ENCODE data around the gene MAIP1.
A peak's percentile ranks its signal among the peaks of the same experiment; 100 is the strongest.

The MAIP1 gene

GRCh38 chr2:199985625-199986207 lies 30.3 kb downstream of the MAIP1 start:
- Histone ChIP-seq H3K36me3 (no peaks in the 10 kb centered on the region), H3K27me3 (no peaks in the 10 kb centered on the region), H3K4me1 (peaks cover 5% of the 10 kb centered on the region; the same call in 1 of the 2 replicates), H3K4me3 (ENCODE audit: low read depth, low read length) (no peak overlapping the region), H3K9me3 (no peaks in the 10 kb centered on the region)
- TF ChIP-seq CTCF (IDR thresholded peaks at IDR 0.05; ENCODE audit: low read depth, low read length): peak; percentile 99
- DNase-seq: peak; percentile 81

- Histone ChIP-seq H3K27me3 (no peaks in the 10 kb centered on the region), H3K4me1 (peaks cover 5% of the 10 kb centered on the region; the same call in 1 of the 2 replicates), H3K4me3 (ENCODE audit: low read depth, low read length) (no peak overlapping the region), H3K9me3 (no peaks in the 10 kb centered on the region), H3K36me3 (no peaks in the 10 kb centered on the region)
- no peak for TF ChIP-seq CTCF (IDR thresholded peaks at IDR 0.05; ENCODE audit: low read depth, low read length)
- no peak for DNase-seq
These were observed 32.2 kb downstream of the MAIP1 start for GRCh38 chr2:199987586-199987985.

- Histone ChIP-seq H3K36me3 (no peaks in the 10 kb centered on the region), H3K4me1 (peaks cover 5% of the 10 kb centered on the region; the same call in 1 of the 2 replicates), H3K9me3 (no peaks in the 10 kb centered on the region), H3K27me3 (no peaks in the 10 kb centered on the region), H3K4me3 (ENCODE audit: low read depth, low read length) (no peak overlapping the region)
- TF ChIP-seq CTCF (IDR thresholded peaks at IDR 0.05; ENCODE audit: low read depth, low read length): no peak
- DNase-seq: no peak
These were observed 32.8 kb downstream of the MAIP1 start for GRCh38 chr2:199988151-199988550.

DNA sequence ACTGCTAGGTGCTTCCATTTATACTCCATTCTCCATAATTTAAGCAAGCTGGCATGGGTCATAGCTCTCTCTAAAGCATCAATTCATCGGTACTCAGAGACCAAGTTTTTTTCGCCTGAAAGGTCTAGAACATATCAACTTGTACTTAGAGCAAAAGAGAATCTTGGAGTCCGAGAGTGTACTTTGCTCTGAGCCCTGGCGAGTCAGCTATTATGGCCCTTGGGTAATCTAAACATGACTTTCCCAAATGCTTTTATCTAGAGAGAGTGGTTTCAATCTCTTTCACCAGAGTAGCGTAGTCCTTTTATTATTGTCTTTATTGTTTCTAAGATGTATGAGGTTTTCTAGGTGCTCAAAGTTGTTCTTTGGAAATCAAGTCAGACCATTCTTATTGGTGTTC lies 34.4 kb downstream of the MAIP1 start:
- Histone ChIP-seq H3K36me3 (no peaks in the 10 kb centered on the region), H3K4me1 (peaks cover 5% of the 10 kb centered on the region; the same call in 1 of the 2 replicates), H3K27me3 (no peaks in the 10 kb centered on the region), H3K4me3 (ENCODE audit: low read depth, low read length) (no peak overlapping the region), H3K9me3 (no peaks in the 10 kb centered on the region)
- DNase-seq: no peak
- TF ChIP-seq CTCF (IDR thresholded peaks at IDR 0.05; ENCODE audit: low read depth, low read length): no peak

DNA sequence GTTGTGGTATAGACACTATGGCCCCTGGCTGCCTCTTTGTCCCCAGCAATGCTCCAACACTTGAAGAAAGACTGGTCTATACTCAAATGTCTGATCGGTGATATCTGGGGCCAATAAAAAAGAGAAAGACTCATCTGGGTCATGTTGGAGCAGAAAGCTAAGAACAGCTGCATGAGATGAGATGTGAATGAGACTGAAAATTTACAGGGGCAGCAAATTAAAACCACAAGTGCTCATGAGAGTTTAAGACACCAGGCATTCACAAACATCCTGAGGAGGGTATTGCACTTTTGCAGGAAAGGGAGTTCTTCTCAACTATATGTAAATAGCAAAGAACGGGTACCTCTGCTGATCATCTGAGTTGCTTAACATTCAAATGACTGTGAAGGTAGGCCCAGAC lies 36.3 kb downstream of the MAIP1 start:
- Histone ChIP-seq H3K4me3 (ENCODE audit: low read depth, low read length) (no peak overlapping the region), H3K27me3 (no peaks in the 10 kb centered on the region), H3K9me3 (no peaks in the 10 kb centered on the region), H3K4me1 (no peaks in the 10 kb centered on the region; the same call in 1 of the 2 replicates), H3K36me3 (no peaks in the 10 kb centered on the region)
- TF ChIP-seq CTCF (IDR thresholded peaks at IDR 0.05; ENCODE audit: low read depth, low read length): no peak
- DNase-seq: no peak

DNA sequence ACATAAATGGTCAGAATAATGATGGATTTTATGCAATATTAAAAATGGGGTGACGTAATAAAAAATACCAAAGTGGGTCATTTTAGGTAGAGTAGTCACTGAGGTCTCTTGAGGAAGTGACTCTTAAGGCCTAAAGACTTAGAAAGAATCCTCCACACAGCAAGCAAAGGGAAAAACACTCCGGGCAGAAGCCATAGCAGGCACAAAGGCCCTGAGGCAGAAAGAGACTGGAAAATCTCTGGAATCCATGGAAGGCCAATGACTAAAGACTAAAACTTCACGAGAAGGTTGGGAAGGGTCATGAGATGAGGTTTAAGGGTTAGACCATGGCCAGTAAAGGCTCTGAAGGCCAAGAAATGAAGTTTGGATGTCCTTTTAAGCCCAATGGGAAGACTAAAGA lies 36.9 kb downstream of the MAIP1 start:
- Histone ChIP-seq H3K4me3 (ENCODE audit: low read depth, low read length) (no peak overlapping the region), H3K27me3 (no peaks in the 10 kb centered on the region), H3K9me3 (no peaks in the 10 kb centered on the region), H3K36me3 (no peaks in the 10 kb centered on the region), H3K4me1 (no peaks in the 10 kb centered on the region; the same call in 1 of the 2 replicates)
- no peak for DNase-seq
- no peak for TF ChIP-seq CTCF (IDR thresholded peaks at IDR 0.05; ENCODE audit: low read depth, low read length)
